Mesenchymal stem cell (in vitro differentiated cells and primary cell): ENCODE results near the gene PKD2L2.
A peak's percentile ranks its signal among the peaks of the same experiment; 100 is the strongest.

Experiments
- DNase-seq: peaks from one replicate; pipeline ENCODE4 v3.0.0-alpha.2; 2013
- H2AFZ ChIP-seq: one replicate; pipeline ENCODE4 v1.6.1; 2013; ENCODE audit warnings: low read depth, mild to moderate bottlenecking, control low read depth, inconsistent platforms, low read length, moderate library complexity
- H2AK5ac ChIP-seq: 2 replicates; pipeline ENCODE4 v1.6.1; 2013; ENCODE audit warnings: low read length, moderate library complexity, mild to moderate bottlenecking, inconsistent platforms; ENCODE audit not compliant: severe bottlenecking
- H2BK120ac ChIP-seq: one replicate; pipeline ENCODE4 v1.6.1; 2013; ENCODE audit warnings: low read depth, mild to moderate bottlenecking, inconsistent platforms, low read length, moderate library complexity
- H2BK12ac ChIP-seq, 2 experiments: one replicate each; pipeline ENCODE4 v1.6.1; 2013; ENCODE audit warnings: inconsistent platforms in 2 of 2, low read length in 2 of 2, mild to moderate bottlenecking in 2 of 2, moderate library complexity in 2 of 2, control low read depth in 1 of 2
- H2BK15ac ChIP-seq: one replicate; pipeline ENCODE4 v1.6.1; 2013; ENCODE audit warnings: mild to moderate bottlenecking, low read depth, inconsistent platforms; ENCODE audit not compliant: poor library complexity, severe bottlenecking
- H2BK5ac ChIP-seq: 2 replicates; pipeline ENCODE4 v1.6.1; 2013; ENCODE audit warnings: low read depth, mild to moderate bottlenecking, low read length, control low read depth, inconsistent platforms; ENCODE audit not compliant: poor library complexity, severe bottlenecking
- H3K14ac ChIP-seq, 2 experiments: one replicate each; pipeline ENCODE4 v1.6.1; 2013; ENCODE audit warnings: inconsistent platforms in 2 of 2, low read length in 2 of 2, control low read depth in 1 of 2, mild to moderate bottlenecking in 1 of 2, moderate library complexity in 1 of 2
- H3K18ac ChIP-seq, 2 experiments: one replicate each; pipeline ENCODE4 v1.6.1; 2013; ENCODE audit warnings: inconsistent platforms in 2 of 2, low read length in 2 of 2, control low read depth in 1 of 2, low read depth in 1 of 2, mild to moderate bottlenecking in 1 of 2
- H3K23ac ChIP-seq, 2 experiments: one replicate each; pipeline ENCODE4 v1.6.1; 2013; ENCODE audit warnings: inconsistent platforms in 2 of 2, low read length in 2 of 2, mild to moderate bottlenecking in 2 of 2, moderate library complexity in 2 of 2, control low read depth in 1 of 2
- H3K27ac ChIP-seq: 2 replicates; pipeline ENCODE4 v1.5.1; 2013; ENCODE audit warnings: mild to moderate bottlenecking, moderate library complexity, low read length, control low read depth, inconsistent platforms; ENCODE audit not compliant: poor library complexity, severe bottlenecking
- H3K27me3 ChIP-seq, 2 experiments: 2 replicates each; pipeline versions ENCODE4 v1.6.1 to v1.7.0; 2013; ENCODE audit warnings: low read length in 2 of 2, mild to moderate bottlenecking in 2 of 2, moderate library complexity in 2 of 2, control low read depth in 1 of 2, inconsistent platforms in 1 of 2; ENCODE audit not compliant: control insufficient read depth in 1 of 2, insufficient read depth in 1 of 2
- H3K36me3 ChIP-seq, 2 experiments: 2 replicates each; pipeline versions ENCODE4 v1.6.1 to v1.7.0; 2013; ENCODE audit warnings: low read length in 2 of 2, control low read depth in 1 of 2, inconsistent platforms in 1 of 2, low read depth in 1 of 2, mild to moderate bottlenecking in 1 of 2; ENCODE audit not compliant: insufficient read depth in 2 of 2, control insufficient read depth in 1 of 2
- H3K4ac ChIP-seq, 2 experiments: one replicate each; pipeline ENCODE4 v1.6.1; 2013; ENCODE audit warnings: inconsistent platforms in 2 of 2, low read length in 2 of 2, mild to moderate bottlenecking in 2 of 2, moderate library complexity in 2 of 2, control low read depth in 1 of 2, low read depth in 1 of 2
- H3K4me1 ChIP-seq: 2 replicates; pipeline ENCODE4 v1.6.1; 2013; ENCODE audit warnings: low read depth, low read length, control low read depth; ENCODE audit not compliant: control insufficient read depth, insufficient read depth
- H3K4me2 ChIP-seq: 2 replicates; pipeline ENCODE4 v1.6.1; 2013; ENCODE audit warnings: low read length, mild to moderate bottlenecking, inconsistent platforms; ENCODE audit not compliant: poor library complexity, severe bottlenecking
- H3K4me3 ChIP-seq, 2 experiments: 2 replicates each; pipeline versions ENCODE4 v1.5.1 to v1.7.0; 2013; ENCODE audit warnings: low read length in 2 of 2, mild to moderate bottlenecking in 2 of 2, control low read depth in 1 of 2, low read depth in 1 of 2; ENCODE audit not compliant: insufficient read depth in 1 of 2
- H3K79me1 ChIP-seq: replicated peaks from 2 replicates; pipeline ENCODE4 v1.6.1; 2013; ENCODE audit warnings: mild to moderate bottlenecking, control low read depth, low read length, inconsistent platforms; ENCODE audit not compliant: poor library complexity, severe bottlenecking
- H3K9ac ChIP-seq: 2 replicates; pipeline ENCODE4 v1.7.0; 2013; ENCODE audit warnings: mild to moderate bottlenecking, low read length, moderate library complexity
- H3K9me3 ChIP-seq: 2 replicates; pipeline ENCODE4 v1.7.0; 2013; ENCODE audit warnings: mild to moderate bottlenecking, low read length; ENCODE audit not compliant: control insufficient read depth
- H4K8ac ChIP-seq: one replicate; pipeline ENCODE4 v1.6.1; 2013; ENCODE audit warnings: inconsistent platforms, mild to moderate bottlenecking, low read length, moderate library complexity
- H4K91ac ChIP-seq: one replicate; pipeline ENCODE4 v1.6.1; 2013; ENCODE audit warnings: mild to moderate bottlenecking, low read length, inconsistent platforms
- WGBS: methylation state at CpG from one replicate; pipeline ENCODE4 v1.1.7; 2013; ENCODE audit warnings: mixed read lengths; 5-methylcytosine and 5-hydroxymethylcytosine counted together

PKD2L2 gene

DNA sequence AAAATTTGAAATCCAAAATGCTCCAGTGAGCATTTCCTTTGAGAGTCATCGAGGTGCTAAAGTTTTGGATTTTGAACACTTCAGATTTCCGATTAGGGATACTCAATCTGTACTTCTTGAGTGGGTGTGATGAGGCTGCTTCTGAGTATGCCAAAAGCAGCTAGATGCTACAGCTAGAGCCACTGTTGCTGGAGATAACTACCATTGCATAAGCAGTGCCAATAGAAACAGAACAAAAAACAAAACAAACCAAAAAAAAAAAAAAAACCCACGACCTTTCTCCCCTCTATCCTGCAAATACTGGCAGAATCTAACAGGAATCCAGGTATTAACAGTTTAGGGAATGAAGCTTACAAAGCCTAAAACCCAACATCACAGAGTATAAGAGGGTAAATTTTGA, 43.5 kb downstream of the PKD2L2 start:
- 100% methylated on average over 2 of the region's 3 CpGs for WGBS
- Histone ChIP-seq H3K79me1 (peaks cover 1% of the 10 kb centered on the region), H2BK15ac (no peak overlapping the region), H2BK120ac (no peak overlapping the region), H4K91ac (no peak overlapping the region), H3K18ac (no peak overlapping the region), H3K9me3 (no peaks in the 10 kb centered on the region), H3K4me2 (no peak overlapping the region), H4K8ac (no peak overlapping the region), H3K27ac (no peak overlapping the region), H3K4me1 (no peaks in the 10 kb centered on the region), H3K23ac (no peak overlapping the region), H3K9ac (no peak overlapping the region), H3K36me3 (peaks cover 10 to 34% of the 10 kb centered on the region in 2 experiments), H3K4me3 (no peak overlapping the region), H2BK5ac (no peak overlapping the region), H3K27me3 (no peaks in the 10 kb centered on the region), H3K14ac (no peak overlapping the region), H3K4ac (no peak overlapping the region), H2AFZ (no peak overlapping the region), H2AK5ac (no peak overlapping the region), H2BK12ac (no peak overlapping the region)
- DNase-seq: no peak

DNA sequence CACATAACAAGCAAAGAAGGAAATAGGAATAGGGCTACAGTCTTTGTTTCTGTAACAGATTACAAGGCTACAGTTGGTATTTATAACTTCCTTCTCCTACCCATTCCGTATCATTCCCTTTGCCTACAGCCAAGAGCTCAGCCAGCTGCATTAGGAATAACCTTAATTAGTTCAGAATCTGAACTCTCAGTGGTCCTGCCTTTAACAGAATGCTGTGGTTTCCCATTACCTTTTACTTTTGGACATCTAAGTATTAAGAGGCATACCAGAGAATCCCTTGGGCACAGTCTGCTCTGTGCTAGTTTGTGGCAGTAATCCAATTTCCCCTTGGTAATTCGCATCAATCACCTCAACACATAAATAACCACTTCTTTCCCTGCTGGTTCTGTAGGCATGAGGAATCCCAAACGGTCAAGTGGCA, 44.2 kb downstream of the PKD2L2 start:
- Histone ChIP-seq H3K79me1 (peaks cover 1% of the 10 kb centered on the region), H2BK5ac (no peak overlapping the region), H3K36me3 (peaks cover 6 to 34% of the 10 kb centered on the region in 2 experiments), H3K14ac (no peak overlapping the region), H3K9me3 (no peaks in the 10 kb centered on the region), H3K4me2 (no peak overlapping the region), H4K91ac (no peak overlapping the region), H2BK12ac (no peak overlapping the region), H3K27me3 (no peaks in the 10 kb centered on the region), H3K4me1 (no peaks in the 10 kb centered on the region), H2AFZ (no peak overlapping the region), H3K18ac (no peak overlapping the region), H2AK5ac (no peak overlapping the region), H3K4ac (no peak overlapping the region), H2BK120ac (no peak overlapping the region), H3K27ac (no peak overlapping the region), H2BK15ac (no peak overlapping the region), H3K23ac (no peak overlapping the region), H3K4me3 (no peak overlapping the region), H4K8ac (no peak overlapping the region), H3K9ac (no peak overlapping the region)
- 42% methylated on average over 3 of the region's 3 CpGs for WGBS
- peak; percentile 27 for DNase-seq

DNA sequence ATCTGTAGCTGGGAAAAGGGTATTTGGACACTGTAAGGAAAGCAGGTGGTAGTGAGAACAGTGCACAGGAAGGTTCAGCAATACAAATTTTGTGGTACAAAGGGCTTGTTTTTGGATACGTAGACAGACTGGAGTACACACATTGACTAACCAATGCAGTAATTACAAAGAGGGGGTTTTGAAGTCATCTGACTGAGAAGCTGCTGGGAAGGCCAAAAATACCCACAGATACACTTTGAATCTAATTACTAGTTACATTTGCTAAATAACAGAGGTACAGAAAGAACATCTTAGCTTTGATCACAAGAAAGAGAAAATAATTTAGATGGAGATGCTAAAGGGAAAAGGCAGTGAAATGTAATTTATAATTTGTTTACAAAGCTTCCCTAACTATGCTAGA, 45.9 kb downstream of the PKD2L2 start:
- no CpG with 5 or more reads among the region's 1 CpG for WGBS

DNA sequence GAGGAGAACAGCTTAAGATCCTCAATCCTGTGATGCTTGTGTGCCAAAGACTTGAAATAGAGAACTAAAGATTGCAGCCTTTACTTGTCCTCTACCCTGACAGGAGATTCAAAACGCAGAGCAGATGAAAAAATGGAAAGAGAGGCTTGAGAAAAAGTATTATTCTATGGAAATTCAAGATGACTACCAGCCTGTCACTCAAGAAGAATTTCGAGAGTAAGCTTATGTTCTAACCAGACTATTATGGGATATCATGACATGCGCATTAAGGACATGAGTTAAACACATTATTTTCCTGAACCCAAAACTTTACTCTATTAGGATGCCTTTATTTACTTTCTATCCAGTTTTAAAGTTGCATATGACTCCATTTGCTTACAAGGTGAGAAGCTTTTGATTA, 46.4 kb downstream of the PKD2L2 start:
- no peak overlapping the region for H3K9ac ChIP-seq
- H3K18ac ChIP-seq: no peak overlapping the region
- H3K79me1 ChIP-seq: peaks cover 4% of the 10 kb centered on the region
- H3K27me3 ChIP-seq: no peaks in the 10 kb centered on the region
- 84% methylated on average over 3 of the region's 3 CpGs for WGBS
- no peaks in the 10 kb centered on the region for H3K9me3 ChIP-seq
- H2AFZ ChIP-seq: no peak overlapping the region
- no peak overlapping the region for H2BK15ac ChIP-seq
- no peak overlapping the region for H3K27ac ChIP-seq
- H2BK120ac ChIP-seq: no peak overlapping the region
- no peak overlapping the region for H3K4me2 ChIP-seq
- no peak overlapping the region for H4K8ac ChIP-seq
- no peak overlapping the region for H2AK5ac ChIP-seq
- H3K23ac ChIP-seq: no peak overlapping the region
- H2BK12ac ChIP-seq: no peak overlapping the region
- no peaks in the 10 kb centered on the region for H3K4me1 ChIP-seq
- H3K14ac ChIP-seq: no peak overlapping the region
- no peak overlapping the region for H2BK5ac ChIP-seq
- H3K36me3 ChIP-seq: peaks cover 7 to 51% of the 10 kb centered on the region in 2 experiments
- no peak overlapping the region for H4K91ac ChIP-seq
- DNase-seq: no peak
- H3K4ac ChIP-seq: no peak overlapping the region
- H3K4me3 ChIP-seq: no peak overlapping the region

More for the DNA sequence above, 45.9 kb downstream of the PKD2L2 start:
- Histone ChIP-seq H4K8ac (no peak overlapping the region), H3K4me3 (no peak overlapping the region), H2BK120ac (no peak overlapping the region), H2BK15ac (no peak overlapping the region), H3K9ac (no peak overlapping the region), H3K14ac (no peak overlapping the region), H3K4ac (no peak overlapping the region), H3K4me1 (no peaks in the 10 kb centered on the region), H2AK5ac (no peak overlapping the region), H2AFZ (no peak overlapping the region), H3K18ac (no peak overlapping the region), H3K4me2 (no peak overlapping the region), H3K27ac (no peak overlapping the region), H4K91ac (no peak overlapping the region), H2BK5ac (no peak overlapping the region), H3K27me3 (no peaks in the 10 kb centered on the region), H3K36me3 (peaks cover 7 to 46% of the 10 kb centered on the region in 2 experiments), H3K23ac (no peak overlapping the region), H3K9me3 (no peaks in the 10 kb centered on the region), H2BK12ac (no peak overlapping the region), H3K79me1 (peaks cover 4% of the 10 kb centered on the region)
- no peak for DNase-seq
